GM10248 (cell line): ENCODE data around the gene TBC1D17.

Experiments used
- CTCF ChIA-PET: fragments of 300-600 bp; sonication (Branson Sonifier 250); formaldehyde crosslinking; extraction: SDS; loops from one replicate; lab custom pipeline; 2021; ENCODE audit warnings: antibody characterized with exemption; lab: Yijun Ruan, JAX
- POLR2A ChIA-PET: fragments of 350-650 bp; sonication (Branson Sonifier 250); formaldehyde crosslinking; extraction: SDS; loops from one replicate; lab custom pipeline; 2020; ENCODE audit warnings: antibody characterized with exemption; lab: Yijun Ruan, JAX
- DNase-seq: peaks from one replicate; pipeline ENCODE4 v3.0.0; 2012; ENCODE audit errors: extremely low spot score
- CTCF ChIP-seq: IDR thresholded peaks from 2 replicates; pipeline ENCODE4 v1.5.1; 2012; ENCODE audit warnings: mild to moderate bottlenecking, low read depth; ENCODE audit errors: extremely low read depth, missing control alignments, control extremely low read depth

Gene TBC1D17

DNA sequence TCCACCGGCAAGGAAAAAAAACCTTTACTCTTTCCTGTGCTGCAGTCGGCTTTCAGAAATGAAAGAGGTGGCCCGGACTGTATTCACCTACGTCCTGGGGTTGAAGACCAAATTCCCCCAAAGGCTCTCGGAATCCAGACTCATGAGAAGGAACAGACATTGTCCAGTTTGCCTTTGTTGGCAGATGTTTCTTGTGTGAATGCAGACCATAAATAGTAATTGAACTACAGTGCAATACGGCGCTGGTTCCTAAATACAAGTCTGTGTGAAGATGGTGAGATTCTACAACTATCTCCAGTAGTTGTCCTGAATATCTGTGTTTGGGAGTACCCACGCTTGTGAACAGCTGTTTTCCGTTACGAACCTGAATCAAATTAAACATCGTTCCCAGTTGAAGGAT lies 37.8 kb upstream of the TBC1D17 start:
- ChIA-PET POLR2A (no interaction called here), CTCF (interaction anchor here (1.9 kb wide), 1 partner anchor 11 kb away, joined by 4 read pairs; no protein-coding TSS in a partner anchor)
- TF ChIP-seq CTCF, result no peak
- no peak for DNase-seq

DNA sequence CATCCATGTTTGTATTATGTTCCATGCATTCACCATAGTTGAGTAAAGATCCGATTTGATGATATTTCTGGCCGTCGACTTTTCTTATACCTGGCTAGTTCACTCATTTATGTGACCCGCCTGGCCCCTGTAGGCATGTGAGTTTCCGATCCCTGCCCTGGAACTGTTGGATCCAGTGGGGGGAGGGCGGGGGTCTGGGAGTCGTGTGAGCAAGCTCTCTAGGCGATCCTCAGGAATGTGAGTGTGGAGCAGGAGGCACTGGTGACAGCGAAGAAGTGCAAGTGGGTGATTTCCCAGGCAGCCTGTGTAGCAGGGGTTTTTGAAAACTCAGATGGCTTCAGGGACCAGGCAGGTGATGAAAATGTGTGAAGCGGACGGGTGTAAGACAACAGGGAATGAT lies 37.2 kb upstream of the TBC1D17 start:
- DNase-seq, result no peak
- ChIA-PET POLR2A (no interaction called here), CTCF (no interaction called here)
- TF ChIP-seq CTCF, result no peak

DNA sequence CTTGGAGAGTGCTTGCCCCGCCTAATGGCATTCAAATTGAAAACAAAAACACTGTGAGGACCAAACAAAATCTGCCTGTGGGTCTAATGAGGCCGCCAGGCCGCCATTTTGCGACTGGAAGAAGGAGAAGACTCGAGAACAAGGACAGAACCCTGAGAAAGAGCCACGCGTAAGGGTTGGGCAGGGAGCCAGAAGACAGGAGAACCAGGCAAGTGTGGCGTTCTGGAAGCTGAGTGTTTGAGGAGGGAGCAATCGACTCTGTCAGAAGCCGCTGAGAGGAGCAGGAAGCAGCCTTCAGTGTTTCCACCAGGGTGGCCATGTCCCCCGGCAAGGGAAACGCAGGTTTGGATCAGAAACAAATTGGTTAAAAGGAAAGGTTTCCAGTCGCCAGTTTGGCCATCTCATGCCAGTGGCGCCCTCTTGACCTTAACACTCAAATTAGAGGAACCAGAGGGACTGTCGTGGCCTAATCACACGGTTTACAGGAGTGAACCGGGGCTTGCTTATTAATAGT lies 36.7 kb upstream of the TBC1D17 start:
- POLR2A ChIA-PET, result no interaction called here
- DNase-seq, result no peak
- no peak for TF ChIP-seq CTCF
- CTCF ChIA-PET, result no interaction called here

- POLR2A ChIA-PET, result no interaction called here
Observed at GRCh38 chr19:49843265-49843664, 34.2 kb upstream of the TBC1D17 start.

DNA sequence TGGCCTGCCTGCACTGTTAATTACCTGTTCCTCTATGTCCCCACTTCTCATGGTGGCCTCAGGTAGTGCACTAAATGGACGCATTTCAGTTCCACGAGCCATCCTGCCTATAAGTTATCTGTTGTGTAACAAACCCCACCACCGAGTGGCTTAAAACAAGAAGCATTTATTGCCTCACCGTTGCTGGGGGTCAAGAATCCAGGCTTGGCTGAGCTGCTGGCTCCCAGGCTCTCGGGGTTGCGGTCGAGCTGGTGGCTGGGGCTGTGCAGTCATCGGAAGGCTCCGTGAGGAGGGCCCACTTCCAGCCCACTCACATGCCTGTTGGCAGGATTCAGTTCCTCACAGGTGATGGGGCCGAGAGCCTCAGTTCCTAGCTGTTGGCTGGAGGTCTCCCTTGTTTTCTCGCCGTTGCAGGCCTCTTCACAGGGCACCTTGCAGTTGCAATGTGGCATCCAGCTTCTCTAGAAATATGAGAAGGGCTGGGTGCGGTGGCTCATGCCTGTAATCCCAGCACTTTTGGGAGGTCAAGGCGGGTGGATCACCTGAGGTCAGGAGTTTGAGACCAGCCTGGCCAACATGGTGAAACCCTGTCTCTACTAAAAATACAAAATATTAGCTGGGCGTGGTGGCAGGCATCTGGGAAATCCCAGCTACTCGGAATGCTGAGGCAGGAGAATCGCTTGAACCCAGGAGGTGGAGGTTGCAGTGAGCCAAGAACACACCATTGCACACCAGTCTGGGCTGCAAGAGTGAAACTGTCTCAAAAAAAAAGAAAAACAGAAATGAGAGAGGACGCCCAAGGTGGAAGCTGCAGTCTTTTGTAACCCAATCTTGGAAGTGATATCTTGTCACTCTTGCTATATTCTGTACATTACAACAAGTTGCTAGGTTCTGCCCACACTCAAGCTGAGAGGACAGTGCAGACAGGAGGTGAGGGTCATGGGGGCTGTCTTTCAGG lies 33.1 kb upstream of the TBC1D17 start:
- no peak for DNase-seq
- ChIA-PET POLR2A (interaction anchor here (0.6 to 0.7 kb wide), 2 partner anchors 148 to 1002 kb away, joined by 4 to 7 read pairs; no protein-coding TSS in a partner anchor), CTCF (interaction anchor here (0.8 kb wide), 1 partner anchor 21 kb away, joined by 3 read pairs; no protein-coding TSS in a partner anchor)
- TF ChIP-seq CTCF, result no peak

More at GRCh38 chr19:49843265-49843664, 34.2 kb upstream of the TBC1D17 start:
- CTCF ChIA-PET, result no interaction called here
- TF ChIP-seq CTCF, result no peak
- peak; percentile 52 for DNase-seq

- no peak for TF ChIP-seq CTCF
- DNase-seq, result no peak
- ChIA-PET CTCF (no interaction called here), POLR2A (interaction anchor here (0.6 kb wide), 1 partner anchor 149 kb away, joined by 4 read pairs; no protein-coding TSS in a partner anchor)
Observed at GRCh38 chr19:49845414-49845813, 32.1 kb upstream of the TBC1D17 start.
